NCI-H2029 treated with DMSO at 0.1 percent for 48 hours (cell line): ENCODE measurements around the gene ATP9A.

ENCODE experiments used
- DNase-seq: peaks from one replicate; lab custom pipeline; 2025; lab: John Stamatoyannopoulos, UW

ATP9A gene

DNA sequence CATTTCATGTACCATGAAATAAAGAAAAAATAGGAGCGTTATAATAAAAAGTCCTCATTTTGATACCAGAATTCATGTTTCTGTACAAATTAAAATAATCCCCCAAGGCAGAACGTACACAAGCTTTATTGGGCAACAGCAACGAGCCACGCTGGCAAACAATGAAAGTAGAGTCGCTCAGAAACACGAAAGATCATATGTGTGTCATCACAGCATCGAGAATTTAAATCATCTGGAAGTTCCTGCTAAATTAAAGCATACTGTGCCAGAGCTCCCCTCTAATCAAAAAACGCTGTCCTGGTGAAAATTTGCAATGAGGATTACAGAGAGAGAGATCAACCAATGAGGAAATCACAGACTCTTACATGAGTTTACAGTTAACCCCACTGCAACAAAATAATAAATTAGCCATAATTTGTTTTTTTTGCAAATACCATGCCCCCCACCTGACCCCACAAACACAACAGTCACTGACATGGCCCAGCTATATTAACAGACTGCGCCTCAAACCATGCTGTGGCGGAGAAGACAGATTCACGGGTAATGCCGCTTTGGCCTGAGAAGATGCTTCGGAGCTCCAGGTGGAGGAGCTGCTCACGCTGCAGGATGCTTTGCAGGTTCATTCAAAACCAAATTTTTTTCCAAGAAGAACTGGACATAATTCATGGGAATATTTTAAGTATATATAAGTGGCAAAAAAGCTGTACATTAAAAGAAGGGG is 171.4 kb downstream of the ATP9A start:
- DNase-seq: no peak

DNA sequence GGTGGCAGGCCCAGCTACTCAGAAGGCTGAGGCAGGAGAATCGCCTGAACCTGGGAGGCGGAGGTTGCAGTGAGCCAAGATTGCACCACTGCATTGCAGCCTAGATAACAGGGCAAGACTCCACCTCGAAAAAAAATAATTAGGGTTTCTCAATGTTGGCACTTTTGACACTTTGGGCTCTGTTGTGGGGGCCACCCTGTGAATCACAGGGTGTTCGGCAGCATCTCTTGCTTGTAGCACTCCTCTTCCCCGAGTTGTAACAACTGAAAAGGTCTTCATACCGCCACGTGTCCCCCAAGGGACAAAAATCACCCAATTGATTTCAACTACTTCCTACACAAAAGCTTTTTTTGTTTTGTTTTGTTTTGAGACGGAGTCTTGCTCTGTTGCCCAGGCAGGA is 172.4 kb downstream of the ATP9A start:
- no peak for DNase-seq

DNA sequence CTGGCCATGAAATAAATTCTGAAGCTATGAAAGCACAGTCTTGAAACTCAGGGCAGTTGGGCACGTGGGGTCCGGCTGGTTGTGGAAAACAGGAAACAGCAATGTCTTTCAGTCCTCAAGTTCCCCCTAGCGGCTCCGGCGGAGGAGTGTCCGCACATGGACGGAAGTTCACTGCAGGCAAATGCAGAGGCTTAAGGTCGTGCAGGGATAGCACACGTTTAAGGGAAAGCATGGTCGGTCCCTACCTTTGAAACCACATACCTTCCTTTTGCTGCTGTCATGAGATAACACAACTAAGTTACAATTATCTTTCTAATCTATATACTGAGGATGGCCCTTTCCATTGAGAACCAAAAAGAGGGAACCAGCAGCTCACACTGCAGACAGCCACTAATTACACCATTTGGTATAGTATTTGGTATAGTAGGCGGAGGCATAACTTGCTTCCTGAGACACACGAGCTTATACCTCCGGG is 173.1 kb downstream of the ATP9A start:
- peak; percentile 41 for DNase-seq

DNA sequence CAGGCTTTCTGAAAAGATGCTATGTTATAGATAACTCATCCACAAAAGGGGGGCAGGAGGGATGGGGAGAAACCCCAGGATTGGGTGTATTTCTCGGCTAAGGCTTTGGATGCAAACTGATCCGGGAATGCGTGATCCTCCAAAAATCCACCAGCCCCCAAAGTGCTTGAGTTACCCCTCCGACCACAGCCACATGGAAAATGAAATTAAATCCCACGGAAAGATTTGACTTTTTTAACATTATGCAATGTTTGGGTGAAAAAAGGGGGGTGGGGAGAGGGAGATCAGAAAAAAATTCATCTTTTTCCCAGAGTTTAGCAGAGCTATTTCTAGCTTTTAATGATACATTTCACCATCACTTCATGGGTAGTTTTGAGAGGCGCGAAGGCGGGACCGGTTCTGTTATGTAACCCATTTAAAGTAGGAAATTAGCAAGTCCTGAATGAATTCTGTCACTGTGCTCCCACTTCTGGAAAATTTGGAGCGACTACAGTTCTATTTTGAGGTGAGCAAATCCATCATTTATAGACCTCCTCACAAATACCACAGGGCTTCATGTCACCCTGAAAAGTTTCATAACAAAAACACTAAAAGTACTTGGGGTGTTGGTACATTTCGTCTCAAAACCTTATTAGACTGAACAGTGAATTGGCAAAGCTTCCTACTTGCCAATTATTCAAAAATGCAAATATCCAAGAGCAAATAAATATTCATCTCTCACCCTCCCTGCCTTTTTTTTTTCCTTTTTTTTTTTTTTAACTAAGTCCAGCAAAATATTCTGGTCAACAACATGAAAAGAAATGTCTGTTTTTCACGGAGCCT is 173.7 kb downstream of the ATP9A start:
- DNase-seq: no peak

DNA sequence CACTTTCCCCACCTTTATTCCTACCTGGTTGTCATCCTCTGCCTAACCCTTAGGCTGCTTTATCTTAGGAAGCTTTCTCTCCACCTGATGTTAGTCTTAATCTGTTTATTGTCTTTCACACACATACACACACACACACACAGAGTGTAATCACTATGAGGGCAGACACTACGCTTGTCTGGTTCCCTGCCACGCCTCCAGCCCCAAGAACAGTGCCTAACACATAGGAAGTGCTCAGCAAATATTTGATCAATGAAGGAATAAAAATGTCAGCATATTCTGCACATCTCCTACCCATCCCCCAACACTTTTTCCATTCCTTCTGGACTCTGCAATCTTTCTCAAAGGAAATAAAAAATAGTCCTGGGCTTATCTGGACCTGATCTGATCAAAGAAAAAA is 174.6 kb downstream of the ATP9A start:
- DNase-seq: no peak

DNA sequence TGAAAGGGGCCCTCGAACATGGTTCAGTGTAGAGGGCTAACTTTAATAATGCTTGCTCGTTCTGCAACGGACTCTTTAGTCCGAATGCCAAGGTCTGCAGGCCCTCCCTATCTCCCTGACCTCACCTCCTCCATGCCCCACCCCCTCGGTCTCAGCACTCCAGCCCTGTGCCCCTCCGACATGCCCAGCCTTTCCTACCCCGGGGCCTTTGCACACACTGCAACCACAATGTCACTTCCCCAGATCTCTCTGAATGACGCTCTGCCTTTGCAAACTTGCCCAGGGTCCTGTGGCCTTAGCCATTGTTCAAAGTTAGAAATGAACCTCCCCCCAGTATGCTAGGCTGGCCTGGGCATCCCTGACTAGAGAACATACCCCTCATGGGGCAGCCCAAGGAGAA is 175.6 kb downstream of the ATP9A start:
- DNase-seq: no peak

DNA sequence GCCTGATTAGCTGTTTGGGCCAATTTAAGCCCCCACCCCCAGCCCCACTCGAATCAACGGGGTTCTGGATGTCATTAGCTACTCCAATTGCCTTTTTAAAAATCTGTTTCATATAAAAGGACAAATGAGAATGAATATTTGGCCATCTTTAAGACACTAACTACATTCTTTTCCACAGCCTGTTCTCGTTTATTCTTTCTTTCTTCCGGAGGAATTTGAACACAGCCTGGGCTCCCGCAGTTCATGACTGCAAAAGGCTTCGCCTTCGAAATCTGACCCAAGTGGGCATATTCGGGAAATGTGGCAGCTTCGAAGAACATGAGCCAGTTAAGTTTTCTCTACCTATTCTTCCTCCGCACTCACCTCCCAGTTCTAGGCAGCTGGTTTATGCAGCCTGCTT is 176.3 kb downstream of the ATP9A start:
- no peak for DNase-seq

DNA sequence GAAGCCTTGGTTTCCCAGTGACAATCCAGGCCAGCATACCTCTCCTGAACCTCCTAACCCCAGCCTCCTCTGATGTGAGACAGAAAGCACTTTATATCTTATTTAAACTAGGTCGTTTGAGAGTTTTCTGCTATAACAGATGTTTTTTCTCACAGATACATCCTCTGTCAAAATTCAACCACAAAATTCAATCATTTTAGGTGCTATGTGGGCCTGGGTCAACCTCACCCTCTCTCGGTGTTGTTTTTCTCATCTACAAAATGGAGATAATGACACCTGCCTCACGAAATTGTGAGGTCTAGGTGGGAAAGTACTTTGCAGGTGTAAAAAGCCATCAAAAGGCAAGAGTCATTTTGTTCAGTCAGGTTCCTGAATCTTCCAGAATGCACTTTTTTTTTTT is 179.4 kb downstream of the ATP9A start:
- DNase-seq: no peak

DNA sequence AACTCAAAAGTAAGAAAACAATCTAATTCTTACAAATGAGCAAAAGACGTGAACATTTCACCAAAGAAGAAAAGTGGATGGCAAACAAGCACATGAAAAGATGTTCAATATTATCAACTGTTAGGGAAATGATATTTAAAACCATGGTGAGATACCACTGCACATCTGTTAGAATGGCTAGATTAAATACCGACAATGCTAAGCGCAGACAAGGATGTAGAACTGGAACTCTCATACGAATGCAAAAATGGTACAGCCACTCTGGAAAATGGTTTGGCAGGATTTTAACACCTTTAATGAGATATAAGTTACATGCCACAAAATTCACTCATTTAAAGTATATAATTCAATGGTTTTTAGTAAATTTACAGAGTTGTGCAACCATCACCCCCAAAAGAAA is 181.0 kb downstream of the ATP9A start:
- no peak for DNase-seq

DNA sequence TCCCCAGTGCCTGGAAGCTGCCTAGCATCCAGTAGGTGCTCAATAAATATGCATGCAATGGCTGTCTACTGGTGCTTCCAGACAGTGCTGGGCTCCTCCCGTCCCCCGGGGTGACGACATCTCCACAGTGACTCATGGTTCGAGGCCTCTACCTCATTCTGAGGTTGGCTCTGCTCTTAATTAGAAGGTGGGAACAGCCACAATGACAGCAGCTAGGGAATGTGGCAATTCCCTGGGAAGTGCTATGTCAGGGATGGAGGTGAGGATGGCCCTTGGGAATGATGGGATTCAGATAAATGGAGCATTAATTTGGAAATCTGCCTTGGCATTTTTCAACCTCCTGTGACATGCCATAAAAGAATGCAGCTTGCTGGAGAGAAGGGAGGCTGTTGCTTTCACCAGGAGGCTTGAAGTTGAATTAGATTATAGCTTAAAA is 182.2 kb downstream of the ATP9A start:
- DNase-seq: no peak

DNA sequence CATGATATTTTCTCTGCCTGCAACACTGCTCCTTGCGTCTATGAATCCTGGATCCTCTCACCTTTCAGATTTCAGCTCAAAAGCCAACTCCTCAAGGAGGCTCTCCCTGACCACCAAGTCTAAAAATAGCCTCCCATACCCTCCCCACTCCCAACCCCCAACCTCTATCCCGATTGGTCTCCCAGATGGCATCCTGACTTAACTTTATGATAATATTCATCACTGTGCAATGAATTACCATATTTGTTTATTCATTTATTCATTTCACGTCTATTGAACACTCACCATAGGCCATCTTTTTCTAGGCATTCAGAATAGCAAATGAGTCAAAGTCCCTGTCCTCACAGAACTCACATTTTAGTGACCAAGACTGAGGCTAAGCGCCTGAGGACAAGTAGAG is 183.0 kb downstream of the ATP9A start:
- no peak for DNase-seq

DNA sequence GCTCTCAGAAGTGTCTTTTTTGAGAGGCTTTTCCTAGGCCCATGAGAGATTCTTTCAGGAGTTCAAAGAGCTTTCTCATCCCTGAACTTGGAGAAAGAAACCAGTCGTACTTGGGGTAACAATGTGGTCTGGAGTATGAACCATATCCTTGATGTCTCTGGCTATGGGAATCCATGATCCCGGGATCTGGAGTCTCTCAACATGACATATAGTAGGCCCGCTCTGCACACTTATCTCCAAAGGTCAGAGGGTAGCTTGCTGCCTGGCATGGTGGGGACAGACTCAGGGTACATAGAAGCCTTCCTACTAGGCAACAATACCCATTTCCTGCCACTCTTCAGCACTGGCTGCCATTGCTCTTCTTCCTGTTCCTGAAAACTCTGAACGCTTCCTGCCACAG is 183.5 kb downstream of the ATP9A start:
- DNase-seq: no peak

DNA sequence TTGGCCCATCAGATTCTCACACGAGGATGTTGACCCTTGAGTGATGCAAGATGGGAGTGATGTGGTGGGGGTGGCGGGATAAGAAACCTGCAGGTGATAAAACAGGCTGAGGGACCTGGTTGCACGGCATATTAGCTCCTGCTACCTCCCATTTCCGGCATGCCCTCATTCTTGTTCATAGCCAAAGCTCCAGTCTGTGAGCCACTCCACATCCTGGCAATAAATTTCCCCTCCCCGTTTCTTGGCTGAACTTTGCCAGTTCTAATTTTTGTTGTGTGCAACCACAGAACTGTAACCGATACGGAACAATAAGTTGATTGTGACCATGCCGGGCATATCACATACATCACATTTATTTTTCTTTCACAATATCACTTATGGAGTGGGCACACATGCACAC is 184.1 kb downstream of the ATP9A start:
- no peak for DNase-seq

DNA sequence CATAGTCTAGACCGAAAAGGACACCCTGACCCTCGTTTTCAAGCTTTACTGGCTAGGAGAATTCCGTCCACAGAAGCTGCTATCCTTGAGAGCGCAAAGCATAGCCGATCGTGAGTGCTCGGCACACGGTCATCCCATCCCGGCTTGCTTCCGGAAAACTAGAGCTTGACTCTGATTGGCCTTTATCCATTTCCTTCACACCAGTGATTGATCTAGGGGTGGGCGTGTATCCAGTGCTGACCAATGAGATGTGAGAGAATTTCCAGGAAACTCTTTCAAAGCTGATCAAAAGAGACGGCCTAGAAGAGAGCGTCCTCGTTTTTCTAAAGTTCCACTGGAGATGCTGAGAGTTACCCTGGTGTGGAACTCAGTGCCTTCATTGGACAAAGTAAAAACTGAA is 184.7 kb downstream of the ATP9A start:
- peak; percentile 41 for DNase-seq

DNA sequence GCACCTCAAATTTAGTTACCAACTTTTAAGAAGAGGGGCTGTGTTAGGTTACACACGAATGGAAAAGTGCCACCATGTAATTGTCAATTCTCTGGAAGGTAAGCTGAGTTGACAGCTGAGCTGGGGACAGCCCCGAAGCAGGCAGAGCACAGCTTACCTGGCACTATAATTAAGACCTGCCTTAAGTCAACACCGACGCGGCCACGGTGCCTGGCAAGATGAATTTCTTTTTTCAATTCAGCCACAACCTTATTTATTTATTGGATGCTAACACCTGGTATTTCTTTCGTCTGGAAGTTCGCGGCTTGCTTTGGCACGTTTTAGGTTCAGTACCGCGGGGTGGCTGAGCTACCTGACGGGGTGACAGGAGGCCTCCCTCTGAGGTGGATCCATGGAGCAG is 185.1 kb downstream of the ATP9A start:
- DNase-seq: no peak

DNA sequence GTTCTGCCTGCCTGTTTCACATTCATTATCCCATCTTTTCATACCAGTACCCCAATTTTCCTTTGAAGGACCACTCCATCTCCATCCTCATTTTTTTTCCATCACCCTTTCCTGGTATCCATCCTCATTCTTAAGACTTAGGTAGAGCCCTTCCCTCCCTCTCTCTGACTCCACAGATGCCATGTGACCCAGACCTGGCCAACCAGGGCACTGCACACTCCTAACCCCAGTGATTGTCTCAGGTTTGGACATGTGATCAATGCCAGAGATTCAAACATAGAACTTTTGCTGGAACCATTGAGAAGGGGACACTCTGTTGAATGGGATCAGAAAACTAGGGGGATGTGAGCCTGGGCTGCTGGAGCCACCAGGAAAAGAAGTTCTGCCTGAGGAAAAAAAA is 186.6 kb downstream of the ATP9A start:
- DNase-seq: no peak

DNA sequence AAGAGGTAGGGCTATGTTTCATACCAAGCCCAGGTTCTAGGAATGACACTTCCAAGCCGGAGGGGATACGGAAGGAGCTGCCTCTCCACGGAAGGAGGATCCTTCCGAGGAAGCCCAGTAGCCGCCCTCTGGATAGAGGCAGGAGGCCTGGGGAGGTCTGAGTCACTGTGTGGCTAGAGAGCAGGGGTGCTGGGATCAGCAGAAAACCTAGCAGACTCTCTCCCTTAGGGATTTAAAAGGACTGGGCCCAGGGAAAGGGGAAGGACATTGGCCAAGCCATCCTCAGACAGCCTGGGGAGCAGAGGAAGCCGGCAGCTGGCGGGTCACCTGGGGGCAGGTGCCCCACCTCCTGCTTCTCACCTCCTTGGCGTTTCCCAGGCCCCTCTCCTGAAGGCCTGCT is 189.1 kb downstream of the ATP9A start:
- DNase-seq: no peak

DNA sequence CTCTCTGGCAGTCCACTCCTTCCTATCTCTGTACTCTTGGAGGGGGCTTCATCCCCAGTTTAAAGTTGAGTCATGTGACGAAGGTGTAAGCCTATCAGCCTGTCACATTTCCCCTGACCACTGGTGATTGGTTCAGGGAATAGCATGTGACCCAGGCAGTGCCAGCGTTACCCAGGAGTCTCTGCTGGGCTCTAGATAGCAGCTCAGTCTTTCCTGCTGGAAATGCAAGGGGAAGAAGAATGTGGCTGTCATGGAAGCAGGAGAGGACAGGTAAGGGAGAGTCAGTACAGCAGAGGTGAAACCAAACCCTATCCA is 190.1 kb downstream of the ATP9A start:
- no peak for DNase-seq

DNA sequence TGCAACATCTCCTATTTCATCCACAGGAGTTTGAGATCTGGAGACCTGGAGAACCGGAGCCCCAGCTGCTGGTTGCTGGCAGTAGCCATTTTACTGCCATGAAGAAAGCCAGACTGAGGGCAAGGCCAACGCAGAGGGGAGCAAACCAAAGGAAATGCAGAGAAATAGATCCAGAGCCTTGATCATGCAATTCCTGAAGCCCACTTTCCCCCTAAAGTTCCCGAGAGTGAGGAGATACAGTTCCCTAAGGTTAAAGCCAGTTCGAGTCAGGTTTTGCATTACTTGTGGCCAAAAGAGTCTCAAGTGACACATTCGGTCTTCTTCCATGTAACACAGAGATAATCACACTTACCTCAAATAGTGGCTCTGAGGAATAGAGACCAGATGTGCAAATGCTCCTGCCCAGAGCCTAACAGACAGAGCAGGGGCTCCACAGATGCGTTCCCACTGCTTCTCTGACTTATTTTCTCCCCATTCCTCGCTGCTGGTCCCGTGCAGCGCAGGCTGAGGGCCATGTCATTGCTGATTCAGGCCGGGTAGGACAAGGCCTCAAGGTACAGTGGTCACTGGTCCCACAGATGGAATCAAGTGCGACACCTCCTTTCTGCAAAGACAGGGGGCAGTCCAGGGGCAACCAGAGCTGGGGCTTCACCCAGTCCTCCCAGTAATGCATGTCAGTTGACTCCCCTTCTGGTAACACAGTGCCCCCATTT is 190.6 kb downstream of the ATP9A start:
- DNase-seq: no peak

DNA sequence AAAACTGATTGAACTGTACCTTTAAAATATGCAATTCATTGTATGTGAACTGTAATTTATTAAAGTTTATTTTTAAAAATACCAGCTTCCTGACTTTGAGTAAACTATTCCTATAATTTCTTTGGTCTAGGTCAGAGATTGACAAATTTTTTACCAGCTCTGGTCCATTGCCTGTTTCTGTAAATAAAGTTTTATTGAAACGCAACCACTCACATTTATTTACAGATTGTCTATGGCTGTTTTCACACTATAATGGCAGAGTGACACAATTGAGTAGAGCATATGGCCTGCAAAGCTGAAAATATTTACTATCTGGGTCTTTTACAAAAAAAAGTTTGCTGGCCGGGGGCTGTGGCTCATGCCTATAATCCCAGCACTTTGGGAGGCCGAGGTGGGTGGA is 192.7 kb downstream of the ATP9A start:
- DNase-seq: no peak

DNA sequence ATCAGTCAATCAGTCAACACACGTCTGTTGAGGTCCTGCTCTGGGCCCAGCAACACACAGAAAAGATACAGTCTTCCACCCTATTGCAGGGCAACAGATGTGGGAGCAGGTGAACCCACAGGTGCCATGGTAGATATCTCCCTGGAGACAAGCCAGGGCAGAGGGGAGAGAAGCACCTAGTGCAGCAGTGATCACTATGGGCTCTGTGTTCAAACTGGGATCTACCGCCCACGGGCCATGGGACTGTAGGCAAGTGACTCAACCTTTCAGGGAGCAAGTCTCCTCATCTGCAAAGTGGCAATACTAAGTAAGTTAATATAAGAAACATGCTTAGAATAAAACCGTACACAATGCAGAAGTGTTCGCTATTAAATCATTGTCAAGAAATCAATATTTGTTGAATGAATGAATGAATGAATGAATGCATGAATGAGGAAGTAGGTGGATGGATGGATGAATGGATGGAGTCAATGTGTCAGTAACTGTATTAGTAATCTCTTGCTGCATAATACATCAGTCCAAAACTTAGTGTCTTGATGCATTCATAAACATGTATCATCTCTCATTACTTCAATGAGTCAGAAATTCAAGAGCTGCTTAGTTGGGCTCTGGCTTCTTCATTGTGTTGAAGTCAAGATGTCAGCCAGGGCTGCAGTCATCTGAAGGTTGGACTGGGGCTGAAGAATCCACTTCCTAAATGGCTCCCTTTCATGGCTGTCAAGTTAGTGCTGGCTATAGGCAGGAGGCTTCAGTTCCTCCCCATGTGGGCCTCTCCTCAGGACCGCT is 193.7 kb downstream of the ATP9A start:
- DNase-seq: no peak

DNA sequence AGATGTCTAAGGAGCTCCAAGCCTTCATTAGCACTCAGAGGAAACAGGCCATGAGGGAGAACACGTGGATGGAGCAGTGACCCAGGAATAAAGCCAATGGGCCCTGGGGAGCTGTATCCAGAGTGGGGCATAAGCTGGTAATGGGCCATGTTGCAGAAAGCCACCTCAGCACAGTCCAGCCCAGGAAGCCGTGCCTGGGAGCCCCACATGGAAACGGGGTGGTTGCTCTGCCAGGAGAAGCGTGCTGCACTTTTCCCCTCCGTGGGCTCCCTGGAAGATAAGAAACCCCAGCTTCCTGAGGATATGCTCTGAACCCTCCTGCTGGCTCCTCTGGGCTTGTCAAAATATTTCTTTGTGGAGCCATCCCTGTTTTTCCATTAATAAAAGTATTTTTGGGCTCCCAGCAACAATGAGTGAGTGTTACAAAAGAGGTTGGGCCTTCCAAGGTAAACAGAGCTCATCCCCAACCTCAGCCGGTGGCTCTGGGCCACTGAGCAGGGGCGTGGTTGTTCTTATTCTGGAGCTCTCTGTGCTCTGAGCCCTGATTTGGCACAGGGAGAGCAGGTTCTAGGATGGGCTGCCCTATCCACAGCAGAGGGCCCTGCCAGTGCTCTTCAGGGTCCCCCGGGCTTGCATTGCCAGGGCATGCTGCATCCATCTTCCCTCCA is 194.5 kb downstream of the ATP9A start:
- no peak for DNase-seq
